Measurements from ENCODE around the gene LRRFIP1. TPM values are rescaled to one million over a fixed set of nuclear protein-coding genes. Genes with fewer than 3 reads are reported as not detected.
A peak's percentile ranks its signal among the peaks of the same experiment; 100 is the strongest.

The LRRFIP1 gene
- total and polyA plus RNA-seq, 10 of the 15 experiments (the other 5 are each of a cell fraction or from before 2014, with no cell fraction given) = 36.2 to 120 (median 74.3) TPM

- SMC1A ChIA-PET (ENCODE audit: uncharacterized antibody, unreplicated experiment) = interaction anchor here (1.0 kb wide), 1 partner anchor 10 kb away, joined by 3 read pairs; no protein-coding TSS in a partner anchor
- 64% methylated on average over 14 of the region's 14 CpGs for WGBS (ENCODE audit: insufficient coverage, insufficient replicate concordance, low lambda C conversion rate, missing lambda C conversion rate)
These were observed 16.4 kb downstream of the LRRFIP1 start for GRCh38 chr2:237643582-237644380.

DNA sequence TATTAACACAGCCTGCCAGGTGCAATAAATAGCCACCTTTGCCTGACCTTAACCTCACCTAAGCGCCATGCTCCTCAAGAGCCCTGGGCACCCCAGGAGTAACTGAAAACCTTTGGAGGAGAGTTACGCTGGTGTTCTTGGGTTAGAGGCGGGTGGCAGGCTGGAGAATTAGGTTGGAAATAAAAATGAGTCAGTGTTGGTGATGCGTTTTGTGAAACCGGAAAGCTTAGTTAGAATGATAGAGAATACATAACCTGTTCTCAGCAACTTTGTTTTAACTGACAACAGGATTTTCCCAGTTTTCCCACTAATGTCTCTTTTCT lies 17.0 kb downstream of the LRRFIP1 start:
- ChIA-PET SMC1A (ENCODE audit: uncharacterized antibody, unreplicated experiment) (interaction anchor here (1.0 kb wide), 1 partner anchor 9 kb away, joined by 3 read pairs; no protein-coding TSS in a partner anchor), POLR2A (no interaction called here), CTCF (no interaction called here), RAD21 (ENCODE audit: unreplicated experiment) (no interaction called here)
- H3K4me1 ChIP-seq (ENCODE audit: control insufficient read depth, insufficient read depth, low read length) = no peaks in the 10 kb centered on the region
- no peaks in the 10 kb centered on the region for H3K9me3 ChIP-seq (replicated peaks; ENCODE audit: control insufficient read depth, insufficient read depth, low read length)
- no peak for FAIRE-seq
- WGBS (ENCODE audit: insufficient coverage, insufficient replicate concordance, low lambda C conversion rate, missing lambda C conversion rate) = 56% methylated on average over 5 of the region's 5 CpGs
- peaks cover 0 to 1% of the 10 kb centered on the region in 2 experiments; a peak in 3 of 4 replicates for H3K27me3 ChIP-seq (replicated peaks in 1 of 2; ENCODE audit: control insufficient read depth in 2 of 2, insufficient read depth in 2 of 2, low read length in 1 of 2)
- no peaks in the 10 kb centered on the region for H3K79me2 ChIP-seq (ENCODE audit: control insufficient read depth, insufficient read depth, low read length)
- no peaks in the 10 kb centered on the region for H3K36me3 ChIP-seq (ENCODE audit: control insufficient read depth in 2 of 2, insufficient read depth in 2 of 2, low read length in 1 of 2)
- in situ Hi-C loops (cut with MboI) (no loop called here), intact Hi-C loops (cut with micrococcal nuclease; ENCODE audit: unreplicated experiment) (no loop called here)
- ATAC-seq = no peak
- no peak for DNase-seq (ENCODE audit: low read depth, low spot score)
- no peak overlapping the region for H3K4me2 ChIP-seq (ENCODE audit: control insufficient read depth, insufficient read depth)
- TF ChIP-seq RBBP5 (conservative IDR thresholded peaks at IDR 0.05) = no peak
- TF ChIP-seq NFIC (IDR thresholded peaks at IDR 0.05; ENCODE audit: low read depth, low read length) = no peak
- TF ChIP-seq NFYA (IDR thresholded peaks at IDR 0.05; ENCODE audit: borderline replicate concordance, low read depth, low read length) = no peak
- TF ChIP-seq, protein P1, sequence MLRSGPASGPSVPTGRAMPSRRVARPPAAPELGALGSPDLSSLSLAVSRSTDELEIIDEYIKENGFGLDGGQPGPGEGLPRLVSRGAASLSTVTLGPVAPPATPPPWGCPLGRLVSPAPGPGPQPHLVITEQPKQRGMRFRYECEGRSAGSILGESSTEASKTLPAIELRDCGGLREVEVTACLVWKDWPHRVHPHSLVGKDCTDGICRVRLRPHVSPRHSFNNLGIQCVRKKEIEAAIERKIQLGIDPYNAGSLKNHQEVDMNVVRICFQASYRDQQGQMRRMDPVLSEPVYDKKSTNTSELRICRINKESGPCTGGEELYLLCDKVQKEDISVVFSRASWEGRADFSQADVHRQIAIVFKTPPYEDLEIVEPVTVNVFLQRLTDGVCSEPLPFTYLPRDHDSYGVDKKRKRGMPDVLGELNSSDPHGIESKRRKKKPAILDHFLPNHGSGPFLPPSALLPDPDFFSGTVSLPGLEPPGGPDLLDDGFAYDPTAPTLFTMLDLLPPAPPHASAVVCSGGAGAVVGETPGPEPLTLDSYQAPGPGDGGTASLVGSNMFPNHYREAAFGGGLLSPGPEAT (IDR thresholded peaks at IDR 0.05; ENCODE audit: low read depth) = no peak
- TF ChIP-seq BMI1 (IDR thresholded peaks at IDR 0.05; ENCODE audit: borderline replicate concordance) = no peak
- TF ChIP-seq SPI1 (IDR thresholded peaks at IDR 0.05; ENCODE audit: borderline replicate concordance, insufficient read depth, low read depth, low read length) = no peak
- no peak for TF ChIP-seq NRF1 (conservative IDR thresholded peaks at IDR 0.05; ENCODE audit: low read depth, low read length)
- no peak for TF ChIP-seq BACH1 (IDR thresholded peaks at IDR 0.05; ENCODE audit: borderline replicate concordance)
- no peak for TF ChIP-seq E2F4 (IDR thresholded peaks at IDR 0.05; ENCODE audit: low read depth, low read length)
- H3K4me3 ChIP-seq = no peak overlapping the region
- no peaks in the 10 kb centered on the region for H4K20me1 ChIP-seq (ENCODE audit: control insufficient read depth, insufficient read depth)
- H2AFZ ChIP-seq (ENCODE audit: control insufficient read depth, low read depth, low read length) = no peak overlapping the region
- BruUV-seq (replicated peaks) = no TSS peak
- no peak overlapping the region for H3K9ac ChIP-seq (ENCODE audit: control insufficient read depth, insufficient read depth, low read length)
- no peak overlapping the region for H3K27ac ChIP-seq (ENCODE audit: control insufficient read depth, insufficient read depth)

More at GRCh38 chr2:237643582-237644380, 16.4 kb downstream of the LRRFIP1 start:
- ChIA-PET POLR2A (no interaction called here), CTCF (no interaction called here), RAD21 (ENCODE audit: unreplicated experiment) (no interaction called here)
- FAIRE-seq (no peak), DNase-seq (ENCODE audit: low read depth, low spot score) (no peak), ATAC-seq (no peak)
- Histone ChIP-seq H3K36me3 (ENCODE audit: control insufficient read depth in 2 of 2, insufficient read depth in 2 of 2, low read length in 1 of 2) (no peaks in the 10 kb centered on the region), H3K27ac (ENCODE audit: control insufficient read depth, insufficient read depth) (no peak overlapping the region), H3K9ac (ENCODE audit: control insufficient read depth, insufficient read depth, low read length) (no peak overlapping the region), H2AFZ (ENCODE audit: control insufficient read depth, low read depth, low read length) (no peak overlapping the region), H3K4me3 (no peak overlapping the region), H4K20me1 (ENCODE audit: control insufficient read depth, insufficient read depth) (no peaks in the 10 kb centered on the region), H3K9me3 (replicated peaks; ENCODE audit: control insufficient read depth, insufficient read depth, low read length) (no peaks in the 10 kb centered on the region), H3K79me2 (ENCODE audit: control insufficient read depth, insufficient read depth, low read length) (no peaks in the 10 kb centered on the region), H3K27me3 (replicated peaks in 1 of 2; ENCODE audit: control insufficient read depth in 2 of 2, insufficient read depth in 2 of 2, low read length in 1 of 2) (peaks cover 0 to 1% of the 10 kb centered on the region in 2 experiments; a peak in 2 of 4 replicates), H3K4me1 (ENCODE audit: control insufficient read depth, insufficient read depth, low read length) (no peaks in the 10 kb centered on the region), H3K4me2 (ENCODE audit: control insufficient read depth, insufficient read depth) (no peak overlapping the region)
- in situ Hi-C loops (cut with MboI) (no loop called here), intact Hi-C loops (cut with micrococcal nuclease; ENCODE audit: unreplicated experiment) (no loop called here)
- TF ChIP-seq ZNF24 (IDR thresholded peaks at IDR 0.05) = peak; percentile 73
- TF ChIP-seq EZH2 (IDR thresholded peaks at IDR 0.05; ENCODE audit: borderline replicate concordance, control insufficient read depth, low read depth, low read length) = no peak
- BruUV-seq (replicated peaks) = no TSS peak

All from GM12878 (cell line).